Measurements from ENCODE around the gene AFAP1L1.

The AFAP1L1 gene

GRCh38 chr5:149289301-149289700, 17.6 kb downstream of the AFAP1L1 start (continued):
- TF ChIP-seq ZNF211 (tag by site-specific recombination; IDR thresholded peaks at IDR 0.05; ENCODE audit: low read depth), result no peak

DNA sequence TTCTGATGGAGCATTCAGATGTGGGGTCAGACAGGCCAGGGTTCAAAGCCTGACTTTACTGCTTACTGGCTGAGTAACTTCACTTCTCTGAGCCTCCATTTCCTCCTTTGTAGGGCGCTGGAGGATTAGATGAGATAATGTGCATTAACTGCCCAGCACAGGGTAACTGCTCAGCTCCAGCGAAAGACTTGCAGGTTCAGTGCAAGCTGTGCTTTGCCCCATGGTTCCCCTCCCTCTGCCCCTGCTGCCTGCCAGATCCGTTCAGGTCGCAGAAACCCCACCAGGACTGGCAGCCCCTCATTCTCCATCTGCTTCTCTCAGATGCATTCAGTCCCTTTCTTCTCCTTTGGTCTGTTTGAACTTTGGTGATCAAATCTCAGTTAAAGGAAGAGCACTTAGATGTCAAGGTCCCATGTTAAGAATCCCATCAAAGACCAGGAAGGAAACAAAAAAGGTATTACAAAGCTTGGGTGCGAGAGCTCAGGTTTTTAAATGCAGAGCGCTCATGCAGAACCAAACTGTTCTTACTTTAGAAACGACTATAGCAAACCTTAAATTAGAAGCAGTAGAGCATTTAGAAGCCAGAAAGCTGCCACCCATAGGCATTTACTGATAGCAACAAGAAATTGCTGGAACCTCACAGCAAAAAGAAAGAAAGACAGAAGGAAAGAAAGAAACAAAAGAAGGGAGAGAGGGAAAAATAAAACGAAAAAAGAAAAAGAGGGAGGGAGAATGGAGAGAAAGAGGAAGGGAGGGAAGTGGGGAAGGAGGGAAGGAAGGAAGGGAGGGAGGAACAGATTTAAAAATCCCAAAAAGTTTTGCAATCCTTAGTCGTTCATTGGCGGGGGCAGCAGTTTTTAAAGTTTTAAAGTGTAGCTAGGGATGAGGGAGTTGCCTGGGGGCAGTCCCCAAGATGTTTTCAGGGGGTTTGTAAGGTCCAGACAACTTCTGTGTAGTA, 23.5 kb downstream of the AFAP1L1 start:
- Histone ChIP-seq H3K9me3 (ENCODE audit: control insufficient read depth, insufficient read depth, low read depth, low read length) (no peaks in the 10 kb centered on the region), H3K36me3 (ENCODE audit: control insufficient read depth in 2 of 2, insufficient read depth in 1 of 2, low read length in 2 of 2) (no peaks in the 10 kb centered on the region), H3K27ac (ENCODE audit: extremely low read depth, low read depth, low read length) (no peak overlapping the region), H3K4me1 (ENCODE audit: control insufficient read depth, insufficient read depth, low read length) (0 out of 2 replicates have a peak, but pooled peaks cover 5% of the 10 kb centered on the region), H3K4me3 (ENCODE audit: low read depth, low read length) (no peak overlapping the region)
- ChIA-PET CTCF (interaction anchor here (0.7 to 0.8 kb wide), 2 partner anchors 26 to 139 kb away, joined by 3 to 4 read pairs; no protein-coding TSS in a partner anchor), POLR2A (no interaction called here)
- TF ChIP-seq PRDM4 (tag by site-specific recombination; IDR thresholded peaks at IDR 0.05), result no peak
- TF ChIP-seq HOXA7 (CRISPR knock-in tag; IDR thresholded peaks at IDR 0.05; ENCODE audit: borderline replicate concordance), result no peak
- peak; percentile 66 for TF ChIP-seq ZNF366 (tag by site-specific recombination; conservative IDR thresholded peaks at IDR 0.05)
- no peak for TF ChIP-seq ELK4 (IDR thresholded peaks at IDR 0.05; ENCODE audit: borderline replicate concordance, low read depth, low read length)
- TF ChIP-seq ZNF837 (tag by site-specific recombination; IDR thresholded peaks at IDR 0.05), result no peak
- TF ChIP-seq ZNF341 (tag by site-specific recombination; IDR thresholded peaks at IDR 0.05; ENCODE audit: low read depth), result peak; percentile 45; the same call in 1 of the 2 replicates

DNA sequence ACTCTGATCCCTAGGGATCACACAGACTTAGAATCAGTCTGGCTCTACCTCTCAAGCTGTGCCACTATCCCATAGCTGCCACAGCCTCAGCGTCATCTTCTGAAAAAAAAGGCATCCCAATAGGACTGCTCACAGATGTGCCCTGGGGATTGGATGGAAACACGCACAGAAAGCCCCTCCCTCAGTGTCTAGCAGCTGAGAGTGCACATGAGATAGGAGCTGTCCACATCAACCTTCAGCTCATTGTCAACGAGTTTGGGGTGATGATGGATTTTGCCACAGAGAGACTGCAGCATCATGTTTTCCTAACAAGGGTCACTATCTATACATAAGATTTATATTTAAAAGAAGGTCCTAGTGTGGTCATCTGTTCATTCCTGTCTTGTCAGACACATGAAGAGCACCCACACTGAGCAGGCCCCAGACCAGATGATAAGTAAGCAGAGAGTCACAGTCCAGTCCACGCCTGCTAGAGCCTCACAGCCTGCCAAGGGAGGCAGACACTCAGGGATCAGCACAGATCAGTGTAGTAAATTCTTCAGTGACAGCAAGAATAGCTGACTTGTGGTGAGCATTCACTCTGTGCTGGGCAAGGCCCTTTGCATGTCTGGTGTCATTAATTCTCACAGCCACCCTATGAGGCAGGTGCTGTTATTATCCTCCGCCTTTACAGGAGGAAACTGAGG, 25.8 kb downstream of the AFAP1L1 start:
- Histone ChIP-seq H3K36me3 (ENCODE audit: control insufficient read depth in 2 of 2, insufficient read depth in 1 of 2, low read length in 2 of 2) (no peaks in the 10 kb centered on the region), H3K4me1 (ENCODE audit: control insufficient read depth, insufficient read depth, low read length) (no peaks in the 10 kb centered on the region), H3K4me3 (ENCODE audit: low read depth, low read length) (no peak overlapping the region), H3K9me3 (ENCODE audit: control insufficient read depth, insufficient read depth, low read depth, low read length) (no peaks in the 10 kb centered on the region), H3K27ac (ENCODE audit: extremely low read depth, low read depth, low read length) (no peak overlapping the region)
- POLR2A ChIA-PET, result no interaction called here
- no peak for TF ChIP-seq ZFP37 (tag by site-specific recombination; IDR thresholded peaks at IDR 0.05)
- TF ChIP-seq, protein P1, sequence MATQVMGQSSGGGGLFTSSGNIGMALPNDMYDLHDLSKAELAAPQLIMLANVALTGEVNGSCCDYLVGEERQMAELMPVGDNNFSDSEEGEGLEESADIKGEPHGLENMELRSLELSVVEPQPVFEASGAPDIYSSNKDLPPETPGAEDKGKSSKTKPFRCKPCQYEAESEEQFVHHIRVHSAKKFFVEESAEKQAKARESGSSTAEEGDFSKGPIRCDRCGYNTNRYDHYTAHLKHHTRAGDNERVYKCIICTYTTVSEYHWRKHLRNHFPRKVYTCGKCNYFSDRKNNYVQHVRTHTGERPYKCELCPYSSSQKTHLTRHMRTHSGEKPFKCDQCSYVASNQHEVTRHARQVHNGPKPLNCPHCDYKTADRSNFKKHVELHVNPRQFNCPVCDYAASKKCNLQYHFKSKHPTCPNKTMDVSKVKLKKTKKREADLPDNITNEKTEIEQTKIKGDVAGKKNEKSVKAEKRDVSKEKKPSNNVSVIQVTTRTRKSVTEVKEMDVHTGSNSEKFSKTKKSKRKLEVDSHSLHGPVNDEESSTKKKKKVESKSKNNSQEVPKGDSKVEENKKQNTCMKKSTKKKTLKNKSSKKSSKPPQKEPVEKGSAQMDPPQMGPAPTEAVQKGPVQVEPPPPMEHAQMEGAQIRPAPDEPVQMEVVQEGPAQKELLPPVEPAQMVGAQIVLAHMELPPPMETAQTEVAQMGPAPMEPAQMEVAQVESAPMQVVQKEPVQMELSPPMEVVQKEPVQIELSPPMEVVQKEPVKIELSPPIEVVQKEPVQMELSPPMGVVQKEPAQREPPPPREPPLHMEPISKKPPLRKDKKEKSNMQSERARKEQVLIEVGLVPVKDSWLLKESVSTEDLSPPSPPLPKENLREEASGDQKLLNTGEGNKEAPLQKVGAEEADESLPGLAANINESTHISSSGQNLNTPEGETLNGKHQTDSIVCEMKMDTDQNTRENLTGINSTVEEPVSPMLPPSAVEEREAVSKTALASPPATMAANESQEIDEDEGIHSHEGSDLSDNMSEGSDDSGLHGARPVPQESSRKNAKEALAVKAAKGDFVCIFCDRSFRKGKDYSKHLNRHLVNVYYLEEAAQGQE (tag by site-specific recombination; IDR thresholded peaks at IDR 0.05), result peak; percentile 24; the same call in 1 of the 2 replicates
- CTCF ChIA-PET, result interaction anchor here (0.9 to 2.5 kb wide), 2 partner anchors 20 to 70 kb away, joined by 6 read pairs; no protein-coding TSS in a partner anchor

Data from HEK293 (cell line).